ENCODE measurements around the gene DDX54.

DNA sequence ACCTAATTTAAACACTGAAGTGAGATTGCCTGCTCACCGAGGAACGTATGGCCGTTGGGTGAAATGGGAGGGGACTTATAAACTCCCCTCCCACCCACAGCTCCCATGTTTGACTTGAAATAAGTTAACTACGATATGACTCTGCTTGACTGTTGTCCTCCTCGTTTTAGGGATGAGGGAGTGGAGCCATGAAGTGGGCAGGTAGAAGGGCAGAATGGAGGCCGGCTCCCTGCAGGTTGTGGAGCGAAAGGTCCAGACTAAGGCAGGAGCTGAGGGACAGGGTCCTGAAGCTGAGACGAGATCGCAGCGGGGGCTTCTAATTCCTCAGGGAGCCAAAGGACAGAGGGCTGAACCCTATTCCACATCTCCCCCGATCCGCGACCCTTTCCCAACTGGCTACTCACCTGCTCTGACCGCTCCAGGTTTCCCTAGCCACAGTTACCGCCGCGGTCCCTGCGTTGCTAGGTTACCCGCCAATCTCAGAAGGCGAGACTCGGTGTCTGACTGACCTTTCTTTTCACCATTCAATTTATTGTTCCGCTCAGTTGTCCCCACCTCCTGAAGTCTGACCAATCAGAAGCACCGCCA lies 35.4 kb upstream of the DDX54 start:
- TF ChIP-seq, protein P1, sequence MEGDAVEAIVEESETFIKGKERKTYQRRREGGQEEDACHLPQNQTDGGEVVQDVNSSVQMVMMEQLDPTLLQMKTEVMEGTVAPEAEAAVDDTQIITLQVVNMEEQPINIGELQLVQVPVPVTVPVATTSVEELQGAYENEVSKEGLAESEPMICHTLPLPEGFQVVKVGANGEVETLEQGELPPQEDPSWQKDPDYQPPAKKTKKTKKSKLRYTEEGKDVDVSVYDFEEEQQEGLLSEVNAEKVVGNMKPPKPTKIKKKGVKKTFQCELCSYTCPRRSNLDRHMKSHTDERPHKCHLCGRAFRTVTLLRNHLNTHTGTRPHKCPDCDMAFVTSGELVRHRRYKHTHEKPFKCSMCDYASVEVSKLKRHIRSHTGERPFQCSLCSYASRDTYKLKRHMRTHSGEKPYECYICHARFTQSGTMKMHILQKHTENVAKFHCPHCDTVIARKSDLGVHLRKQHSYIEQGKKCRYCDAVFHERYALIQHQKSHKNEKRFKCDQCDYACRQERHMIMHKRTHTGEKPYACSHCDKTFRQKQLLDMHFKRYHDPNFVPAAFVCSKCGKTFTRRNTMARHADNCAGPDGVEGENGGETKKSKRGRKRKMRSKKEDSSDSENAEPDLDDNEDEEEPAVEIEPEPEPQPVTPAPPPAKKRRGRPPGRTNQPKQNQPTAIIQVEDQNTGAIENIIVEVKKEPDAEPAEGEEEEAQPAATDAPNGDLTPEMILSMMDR (IDR thresholded peaks at IDR 0.05), result no peak
- TF ChIP-seq POLR2AphosphoS5 (IDR thresholded peaks at IDR 0.05; ENCODE audit: low read depth, low read length), result no peak
